Posterior vena cava (tissue), 2 donors: Measurements from ENCODE around the gene RBL1. TPM values are rescaled to one million over a fixed set of nuclear protein-coding genes. Genes with fewer than 3 reads are reported as not detected.
"Not testable (repeated sequence)": the region's sequence is repeated elsewhere in the genome, so short reads cannot be mapped to it uniquely, and the experiment has no call there.

Experiments used
- DNase-seq: peaks from one replicate; pipeline ENCODE4 v3.0.0-alpha.2; 2020; ENCODE audit warnings: low spot score
- intact Hi-C, 2 donors: fragments of 100-400 bp; cut with DNase I; formaldehyde crosslinking; loops; one replicate each; pipeline versions ENCODE4 v1.14.1 to v1.14.2; 2022 to 2023
- long read RNA-seq, 2 donors: library from polyadenylated mRNA; unstranded; transcript quantifications; one replicate each; pipeline ENCODE4 v2.0.0, GENCODE V29; 2020 to 2021
- total RNA-seq, 2 donors: library from RNA; stranded (reverse); fragmentation: NEBNext Ultra II Directional; extraction: Animal tissue kit (Norgen Biotek cat#: 25700); gene quantifications; one replicate each; pipeline ENCODE4 v1.2.1, GENCODE V29; 2021
- donor health status: DM: yes; HTN: yes; CAD: no.
- donor health status: DM: yes; HTN: yes; CAD: no.

The RBL1 gene, protein sequence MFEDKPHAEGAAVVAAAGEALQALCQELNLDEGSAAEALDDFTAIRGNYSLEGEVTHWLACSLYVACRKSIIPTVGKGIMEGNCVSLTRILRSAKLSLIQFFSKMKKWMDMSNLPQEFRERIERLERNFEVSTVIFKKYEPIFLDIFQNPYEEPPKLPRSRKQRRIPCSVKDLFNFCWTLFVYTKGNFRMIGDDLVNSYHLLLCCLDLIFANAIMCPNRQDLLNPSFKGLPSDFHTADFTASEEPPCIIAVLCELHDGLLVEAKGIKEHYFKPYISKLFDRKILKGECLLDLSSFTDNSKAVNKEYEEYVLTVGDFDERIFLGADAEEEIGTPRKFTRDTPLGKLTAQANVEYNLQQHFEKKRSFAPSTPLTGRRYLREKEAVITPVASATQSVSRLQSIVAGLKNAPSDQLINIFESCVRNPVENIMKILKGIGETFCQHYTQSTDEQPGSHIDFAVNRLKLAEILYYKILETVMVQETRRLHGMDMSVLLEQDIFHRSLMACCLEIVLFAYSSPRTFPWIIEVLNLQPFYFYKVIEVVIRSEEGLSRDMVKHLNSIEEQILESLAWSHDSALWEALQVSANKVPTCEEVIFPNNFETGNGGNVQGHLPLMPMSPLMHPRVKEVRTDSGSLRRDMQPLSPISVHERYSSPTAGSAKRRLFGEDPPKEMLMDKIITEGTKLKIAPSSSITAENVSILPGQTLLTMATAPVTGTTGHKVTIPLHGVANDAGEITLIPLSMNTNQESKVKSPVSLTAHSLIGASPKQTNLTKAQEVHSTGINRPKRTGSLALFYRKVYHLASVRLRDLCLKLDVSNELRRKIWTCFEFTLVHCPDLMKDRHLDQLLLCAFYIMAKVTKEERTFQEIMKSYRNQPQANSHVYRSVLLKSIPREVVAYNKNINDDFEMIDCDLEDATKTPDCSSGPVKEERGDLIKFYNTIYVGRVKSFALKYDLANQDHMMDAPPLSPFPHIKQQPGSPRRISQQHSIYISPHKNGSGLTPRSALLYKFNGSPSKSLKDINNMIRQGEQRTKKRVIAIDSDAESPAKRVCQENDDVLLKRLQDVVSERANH
- 1 to 10 TPM; 4.4 to 5.3 TPM for total RNA-seq
- long read RNA-seq, donor 1, partial matches to known transcripts = 1 of 1 reads
- long read RNA-seq, donor 1, other reads (novel, unspliced or antisense) = 0 of 1 reads
- long read RNA-seq, donor 2 = 0 reads

DNA sequence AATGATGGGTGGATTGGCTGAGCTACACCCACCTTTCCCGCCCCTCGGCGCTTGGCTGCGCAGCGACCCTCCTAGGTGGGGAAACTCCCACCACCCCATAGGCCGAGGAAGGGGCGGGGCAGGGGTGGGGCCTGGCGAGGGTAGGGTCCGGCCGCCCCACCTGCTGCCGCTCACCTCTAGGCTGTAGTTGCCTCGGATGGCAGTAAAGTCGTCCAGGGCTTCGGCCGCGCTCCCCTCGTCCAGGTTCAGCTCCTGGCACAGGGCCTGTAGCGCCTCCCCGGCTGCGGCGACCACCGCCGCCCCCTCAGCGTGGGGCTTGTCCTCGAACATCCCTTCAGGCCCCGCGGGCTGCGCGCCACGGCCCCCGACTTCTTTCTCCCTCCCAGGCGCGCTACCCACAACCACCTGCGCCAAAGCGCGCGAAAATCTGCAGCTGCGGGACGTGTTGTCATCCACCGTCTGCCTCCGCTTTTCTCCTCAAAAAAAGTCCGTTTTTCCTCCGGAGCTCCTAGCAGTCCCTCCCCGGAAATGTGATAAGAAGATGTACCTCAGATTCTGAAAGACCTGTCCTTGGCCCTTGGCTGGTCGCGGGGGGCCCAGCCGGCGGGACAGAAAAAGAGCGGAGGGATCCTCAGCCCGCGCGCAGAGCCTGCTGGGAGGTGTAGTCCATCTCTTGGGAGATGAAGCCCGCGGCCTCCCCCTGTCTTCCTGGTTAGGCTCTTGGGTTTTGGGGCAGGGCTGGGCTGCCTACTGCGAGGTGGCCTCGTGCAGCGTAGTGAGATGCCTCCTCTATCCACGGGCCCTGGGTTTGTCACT is at the start of gene RBL1:
Gene RBL1, minus strand, starts transcription at position 399 of the 816 bp plus-strand sequence. Its CDS starts 69 bp downstream, at position 330.
- intact Hi-C loops = no loop called here
- peak; percentile 93 for DNase-seq

- DNase-seq = no peak
- intact Hi-C loops = no loop called here
Observed at GRCh38 chr20:37144856-37145404, 49.1 kb upstream of the RBL1 start.

GRCh38 chr20:37142708-37143107 is 46.9 kb upstream of the RBL1 start:
- intact Hi-C loops = no loop called here
- no peak for DNase-seq

DNA sequence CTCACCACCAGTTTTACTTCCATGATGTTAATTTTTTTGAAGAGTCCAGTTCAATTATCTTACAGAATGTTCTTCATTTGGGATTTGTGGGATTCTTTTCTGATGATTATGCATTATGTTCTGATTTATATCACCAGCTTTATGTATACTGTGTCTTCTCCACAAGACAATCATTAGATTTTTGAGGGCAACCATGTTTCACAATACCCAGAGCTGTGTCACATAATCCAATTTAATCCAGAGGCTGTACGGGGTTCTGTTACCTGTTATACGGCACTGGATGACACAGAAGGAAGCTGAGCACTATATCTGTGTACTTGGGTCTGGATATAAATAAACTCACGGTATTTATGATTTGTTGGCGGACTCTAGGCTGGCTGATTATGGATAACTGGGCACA is 41.8 kb upstream of the RBL1 start:
- intact Hi-C loops = no loop called here
- DNase-seq = no peak

DNA sequence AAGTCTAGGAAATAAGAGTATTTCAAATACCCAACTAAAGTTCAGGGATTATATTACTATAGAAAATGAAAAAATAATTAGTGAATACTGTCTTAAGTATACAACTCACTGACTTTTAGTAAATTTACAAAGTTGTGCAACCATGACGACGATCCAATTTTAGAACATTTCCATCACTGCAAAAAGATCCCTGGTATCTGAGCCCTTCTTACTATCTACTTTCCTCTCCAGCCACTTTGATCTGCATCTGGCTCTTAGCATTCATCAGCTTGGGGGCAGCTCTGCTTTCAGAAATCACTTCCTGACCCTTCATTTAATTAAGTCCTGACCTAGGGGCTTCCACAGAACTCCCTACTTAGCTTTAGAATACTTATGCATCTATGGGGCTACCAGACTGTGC is 38.2 kb upstream of the RBL1 start:
- DNase-seq = no peak
- intact Hi-C loops = no loop called here

- no peak for DNase-seq
- intact Hi-C loops = no loop called here
Observed at GRCh38 chr20:37131486-37131885, 35.7 kb upstream of the RBL1 start.

DNA sequence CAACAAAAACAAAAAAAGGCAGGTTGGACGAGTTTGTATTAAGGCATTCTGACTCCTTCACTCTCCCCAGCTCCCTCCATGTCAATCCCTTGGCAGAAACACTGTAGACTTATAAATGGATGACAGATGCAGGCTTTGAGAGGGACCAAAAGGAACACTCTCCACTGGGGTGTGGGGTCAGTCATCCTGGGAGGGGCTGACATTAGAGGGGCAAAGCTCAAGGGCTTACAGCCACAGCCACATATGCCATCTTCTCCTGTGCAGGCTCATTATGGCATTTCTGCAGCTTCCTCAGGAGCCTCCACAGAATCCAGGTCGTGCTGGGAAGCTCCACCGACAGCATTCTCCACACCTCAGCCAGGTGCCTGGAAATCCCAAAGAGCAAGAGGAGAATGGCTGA is 33.0 kb upstream of the RBL1 start:
- no peak for DNase-seq
- intact Hi-C loops = no loop called here

DNA sequence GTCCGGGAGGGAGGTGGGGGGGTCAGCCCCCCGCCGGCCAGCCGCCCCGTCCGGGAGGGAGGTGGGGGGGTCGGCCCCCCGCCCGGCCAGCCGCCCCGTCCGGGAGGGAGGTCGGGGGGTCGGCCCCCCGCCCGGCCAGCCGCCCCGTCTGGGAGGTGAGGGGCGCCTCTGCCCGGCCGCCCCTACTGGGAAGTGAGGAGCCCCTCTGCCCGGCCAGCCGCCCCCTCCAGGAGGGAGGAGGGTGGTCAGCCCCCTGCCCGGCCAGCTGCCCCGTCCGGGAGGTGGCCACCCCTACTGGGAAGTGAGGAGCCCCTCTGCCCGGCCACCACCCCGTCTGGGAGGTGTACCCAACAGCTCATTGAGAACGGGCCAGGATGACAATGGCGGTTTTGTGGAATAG is 30.5 kb upstream of the RBL1 start:
- DNase-seq, intact Hi-C loops: not testable (repeated sequence)

DNA sequence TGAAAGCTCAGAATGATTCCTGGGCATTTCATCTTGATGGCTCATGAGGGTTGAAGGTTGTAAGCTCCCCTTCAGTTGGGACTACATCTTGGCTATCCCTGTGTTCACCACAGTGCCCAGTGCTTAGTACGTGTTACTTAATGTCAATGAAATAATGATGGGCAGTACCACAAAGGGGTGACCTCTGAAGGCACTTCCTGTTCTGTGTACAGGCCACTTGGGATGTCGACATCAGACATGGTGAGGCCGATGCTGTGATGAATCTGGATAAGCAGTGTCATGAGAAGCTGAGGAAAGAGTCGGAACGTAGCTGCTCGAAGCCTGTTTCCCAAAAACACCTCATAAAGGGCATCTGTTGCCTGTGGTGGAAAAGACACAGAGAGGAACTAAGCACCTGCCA is 27.6 kb upstream of the RBL1 start:
- no peak for DNase-seq
- intact Hi-C loops = no loop called here

DNA sequence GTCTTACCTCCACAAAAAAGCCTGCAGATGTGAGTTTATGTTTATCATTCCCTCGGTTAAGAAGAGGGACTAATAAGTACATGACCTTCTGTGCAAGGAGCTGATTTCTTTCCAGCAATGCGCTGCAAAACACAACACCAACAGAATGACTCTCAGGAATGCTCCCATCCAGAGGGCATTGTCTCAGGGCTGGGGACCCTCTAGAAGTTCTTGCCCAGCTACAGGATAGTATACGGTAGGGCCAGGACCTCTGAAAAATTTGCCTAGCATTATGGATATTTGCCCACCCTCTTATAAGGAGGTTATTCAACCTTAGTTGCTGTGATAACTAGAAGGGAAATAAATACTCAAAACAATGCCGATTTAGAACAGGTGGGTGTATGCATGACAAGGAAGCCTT is 24.7 kb upstream of the RBL1 start:
- intact Hi-C loops = no loop called here
- no peak for DNase-seq

DNA sequence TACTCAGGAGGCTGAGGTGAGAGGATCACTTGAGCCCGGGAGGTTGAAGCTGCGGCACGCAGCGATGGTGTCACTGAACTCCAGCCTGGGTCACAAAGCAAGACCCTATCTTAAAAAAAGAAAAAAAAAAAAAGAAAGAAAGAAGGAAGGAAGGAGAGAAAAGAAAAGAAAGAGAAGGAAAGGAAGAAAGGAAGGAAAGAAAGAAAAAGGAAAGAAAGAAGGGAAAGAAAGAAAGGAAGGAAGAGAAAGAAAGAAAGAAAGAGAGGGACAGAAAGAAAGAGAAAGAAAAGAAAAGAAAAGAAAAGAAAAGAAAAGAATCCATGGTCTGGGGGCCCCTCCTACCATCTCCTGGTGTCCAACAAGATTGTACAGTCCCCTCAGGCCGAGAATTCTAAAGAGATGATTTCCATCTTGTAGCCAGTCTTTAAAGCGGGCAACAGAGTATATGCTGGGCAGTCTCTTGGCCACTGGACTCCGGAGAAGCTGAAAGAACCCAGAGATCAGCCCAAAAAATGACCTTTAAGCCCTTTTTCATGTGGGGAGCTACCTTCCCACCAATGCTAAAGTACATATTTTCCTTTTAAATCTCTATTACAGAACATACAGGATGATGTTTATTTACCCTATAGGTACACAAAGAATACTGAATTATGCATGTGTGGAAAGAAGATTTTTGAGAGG is 23.7 kb upstream of the RBL1 start:
- no peak for DNase-seq

GRCh38 chr20:37114012-37114411 is 18.2 kb upstream of the RBL1 start:
- no peak for DNase-seq
- intact Hi-C loops = no loop called here

More for the DNA sequence above, 23.7 kb upstream of the RBL1 start:
- intact Hi-C loops = no loop called here

GRCh38 chr20:37111926-37112455 is 16.2 kb upstream of the RBL1 start:
- intact Hi-C loops = no loop called here
- DNase-seq = no peak

- no peak for DNase-seq
- intact Hi-C loops = no loop called here
Observed at GRCh38 chr20:37108676-37109075, 12.9 kb upstream of the RBL1 start.

- intact Hi-C loops = no loop called here
- no peak for DNase-seq
Observed at GRCh38 chr20:37102571-37102970, 6.8 kb upstream of the RBL1 start.

DNA sequence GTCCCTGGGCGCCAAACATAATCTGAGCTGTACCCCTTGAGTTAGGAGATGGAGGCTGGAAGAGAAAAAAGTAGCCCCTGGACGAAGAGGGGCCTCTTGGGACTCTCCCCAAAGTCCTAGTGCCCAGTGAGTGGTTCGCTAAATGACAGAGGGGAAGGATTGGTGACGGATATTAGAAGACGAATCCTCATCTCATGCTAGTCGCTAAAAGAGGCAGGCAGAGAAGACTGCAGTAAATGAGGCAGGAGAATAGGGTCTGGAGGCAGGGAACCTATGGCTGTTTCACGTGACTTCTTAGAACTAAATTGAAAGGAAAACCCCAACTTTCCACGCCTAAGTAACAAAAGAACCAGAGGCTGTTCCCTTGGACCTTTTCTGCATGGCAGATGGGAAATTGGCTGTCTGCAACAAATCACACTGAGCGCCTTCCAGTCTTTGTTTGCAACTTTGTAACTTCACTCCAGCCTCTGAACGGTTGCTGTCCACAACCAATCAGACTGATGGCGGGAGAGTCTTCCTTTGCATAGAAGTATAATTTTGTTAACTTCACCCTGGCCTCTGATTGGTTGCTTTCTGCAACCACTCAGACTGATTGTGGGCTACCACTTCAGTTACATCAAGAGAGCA is 731 bp upstream of the RBL1 start:
- intact Hi-C loops = no loop called here
- no peak for DNase-seq

DNA sequence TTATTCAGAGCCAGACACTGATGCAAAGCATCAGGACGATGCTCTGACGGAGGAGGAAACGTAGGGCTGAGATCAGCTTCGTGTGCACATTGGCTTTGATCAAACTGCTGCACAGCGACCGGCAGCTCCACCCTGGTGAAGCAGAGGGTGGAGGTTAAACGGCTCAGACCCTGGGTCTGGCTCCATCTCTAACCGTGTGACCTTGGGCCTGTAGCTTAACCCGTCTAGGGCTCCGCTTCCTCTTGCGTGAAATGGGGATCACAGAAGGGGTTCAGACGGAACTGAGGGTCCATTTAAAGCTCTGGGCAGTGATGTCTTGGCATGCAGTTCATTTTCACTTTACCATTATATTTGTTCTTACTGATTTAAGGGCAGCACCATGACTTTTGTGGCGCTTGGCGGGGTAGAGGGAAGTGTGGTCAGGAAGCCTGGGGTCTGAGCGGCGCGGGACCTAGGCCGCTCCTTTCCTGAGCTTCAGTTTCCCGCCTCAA is 644 bp downstream of the RBL1 start:
- intact Hi-C loops = no loop called here
- no peak for DNase-seq
